K562 treated with DMSO at 1 percent for 24 hours (cell line): ENCODE measurements around the gene OR2T3. TPM values are rescaled to one million over a fixed set of nuclear protein-coding genes. Genes with fewer than 3 reads are reported as not detected.

Experiments
- total RNA-seq: library from RNA; unstranded; fragments of 300-600 nt; gene quantifications from 2 replicates; pipeline ENCODE4 v1.2.3, GENCODE V29; 2022; ENCODE audit warnings: low read depth; ENCODE audit not compliant: insufficient read depth

OR2T3 gene
- total RNA-seq: not detected in 2 replicates

GRCh38 chr1:248473051-248473450, at the start of gene OR2T3:
OR2T3 (plus strand) TSS chr1:248473351; CDS start chr1:248473351, 0 bp downstream.

GRCh38 chr1:248445399-248445798, 27.8 kb upstream of the OR2T3 start, which contains the start of gene OR2T2:
OR2T2 (plus strand) TSS chr1:248445637; CDS start chr1:248452798, 7,161 bp downstream.

GRCh38 chr1:248488289-248488688, 15.1 kb downstream of the OR2T3 start, which contains the start of gene OR2T5:
OR2T5 (plus strand) TSS chr1:248488589; CDS start chr1:248488589, 0 bp downstream.

GRCh38 chr1:248507773-248508172, 34.6 kb downstream of the OR2T3 start, which contains the start of gene OR2G6:
OR2G6 (plus strand) TSS chr1:248508073; CDS start chr1:248521647, 13,574 bp downstream.

Other genes starting within 250 kb of the OR2T3 start
- not detected in 2 replicates for gene OR2M4, start 241.9 kb upstream of the OR2T3 start, total RNA-seq
- gene OR2T33, start 195.4 kb upstream of the OR2T3 start, total RNA-seq: not detected in 2 replicates
- not detected in 2 replicates for gene OR2T12, start 169.9 kb upstream of the OR2T3 start, total RNA-seq
- gene OR2M7, start 148.8 kb upstream of the OR2T3 start, total RNA-seq: not detected in 2 replicates
- not detected in 2 replicates for gene OR14C36, start 124.6 kb upstream of the OR2T3 start, total RNA-seq
- gene OR2T4, start 111.7 kb upstream of the OR2T3 start, total RNA-seq: not detected in 2 replicates
- not detected in 2 replicates for gene OR2T6, start 97.6 kb upstream of the OR2T3 start, total RNA-seq
- gene OR2T1, start 70.3 kb upstream of the OR2T3 start, total RNA-seq: not detected in 2 replicates
- gene OR2T2, start 27.7 kb upstream of the OR2T3 start, total RNA-seq: not detected in 2 replicates
- gene OR2T5, start 15.2 kb downstream of the OR2T3 start, total RNA-seq: not detected in 2 replicates
- gene OR2G6, start 34.7 kb downstream of the OR2T3 start, total RNA-seq: not detected in 2 replicates
- gene OR2T29, start 89.4 kb downstream of the OR2T3 start, total RNA-seq: not detected in 2 replicates
- not detected in 2 replicates for gene OR2T34, start 101.4 kb downstream of the OR2T3 start, total RNA-seq
- not detected in 2 replicates for gene OR2T10, start 124.3 kb downstream of the OR2T3 start, total RNA-seq
- gene OR2T11, start 161.7 kb downstream of the OR2T3 start, total RNA-seq: not detected in 2 replicates
- gene OR2T35, start 171.9 kb downstream of the OR2T3 start, total RNA-seq: not detected in 2 replicates
- not detected in 2 replicates for gene OR2T27, start 182.2 kb downstream of the OR2T3 start, total RNA-seq
- gene OR14I1, start 229.4 kb downstream of the OR2T3 start, total RNA-seq: not detected in 2 replicates